ENCODE measurements around the gene MIA2.

DNA sequence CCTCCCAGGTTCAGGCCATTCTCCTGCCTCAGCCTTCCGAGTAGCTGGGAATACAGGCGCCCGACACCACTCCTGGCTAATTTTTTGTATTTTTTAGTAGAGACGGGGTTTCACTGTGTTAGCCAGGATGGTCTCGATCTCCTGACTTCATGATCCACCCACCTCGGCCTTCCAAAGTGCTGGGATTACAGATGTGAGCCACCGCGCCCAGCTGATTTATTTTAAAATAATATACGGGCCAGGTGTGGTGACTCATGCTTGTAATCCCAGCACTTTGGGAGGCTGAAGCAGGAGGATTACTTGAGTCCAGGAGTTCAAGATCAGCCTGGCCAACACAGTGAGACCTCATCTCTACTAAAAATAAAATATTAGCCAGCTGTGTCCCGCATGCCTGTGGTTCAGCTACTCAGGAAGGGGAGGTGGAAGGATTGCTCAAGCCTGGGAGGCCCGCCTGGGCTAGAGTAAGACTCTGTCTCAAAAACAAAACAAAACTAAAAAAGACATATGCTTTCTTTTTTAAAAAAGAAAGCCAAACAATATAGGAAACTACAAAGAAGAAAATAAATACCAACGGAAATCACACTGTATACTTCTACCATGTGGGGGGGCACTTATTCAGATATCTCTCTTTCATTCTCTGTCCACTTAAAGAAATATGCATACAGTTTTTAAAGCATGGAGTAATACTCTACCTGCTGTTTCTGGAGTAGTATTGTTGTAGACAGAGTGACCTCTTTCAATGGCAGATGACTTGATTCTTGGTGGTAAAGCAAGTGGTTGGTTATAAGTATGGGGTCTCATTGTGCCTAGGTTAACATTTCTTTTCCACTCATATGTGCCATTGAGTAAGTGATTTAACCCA lies 930 bp upstream of the MIA2 start:
- TF ChIP-seq POLR2AphosphoS5 (IDR thresholded peaks at IDR 0.05; ENCODE audit: low read depth, low read length) (no peak), POLR2A (IDR thresholded peaks at IDR 0.05; ENCODE audit: low read depth, low read length) (no peak)

Measured in GM12892 (cell line).